OCI-LY3 (cell line): ENCODE results near the gene NAV2.

Experiments
- EZH2phosphoT487 ChIP-seq: fragments of 200-600 bp; shearing (Covaris generic); IDR thresholded peaks from 2 replicates; pipeline ENCODE4 v1.6.1; 2018; ENCODE audit warnings: antibody characterized with exemption, mixed run types, low read depth
- TF ChIP-seq, protein P1 (sequence below): fragments of 200-600, 300-600 bp; sonication (generic); IDR thresholded peaks from 2 replicates; pipeline ENCODE4 v1.5.1; 2014; ENCODE audit warnings: antibody characterized with exemption, low read length, low read depth

DNA sequence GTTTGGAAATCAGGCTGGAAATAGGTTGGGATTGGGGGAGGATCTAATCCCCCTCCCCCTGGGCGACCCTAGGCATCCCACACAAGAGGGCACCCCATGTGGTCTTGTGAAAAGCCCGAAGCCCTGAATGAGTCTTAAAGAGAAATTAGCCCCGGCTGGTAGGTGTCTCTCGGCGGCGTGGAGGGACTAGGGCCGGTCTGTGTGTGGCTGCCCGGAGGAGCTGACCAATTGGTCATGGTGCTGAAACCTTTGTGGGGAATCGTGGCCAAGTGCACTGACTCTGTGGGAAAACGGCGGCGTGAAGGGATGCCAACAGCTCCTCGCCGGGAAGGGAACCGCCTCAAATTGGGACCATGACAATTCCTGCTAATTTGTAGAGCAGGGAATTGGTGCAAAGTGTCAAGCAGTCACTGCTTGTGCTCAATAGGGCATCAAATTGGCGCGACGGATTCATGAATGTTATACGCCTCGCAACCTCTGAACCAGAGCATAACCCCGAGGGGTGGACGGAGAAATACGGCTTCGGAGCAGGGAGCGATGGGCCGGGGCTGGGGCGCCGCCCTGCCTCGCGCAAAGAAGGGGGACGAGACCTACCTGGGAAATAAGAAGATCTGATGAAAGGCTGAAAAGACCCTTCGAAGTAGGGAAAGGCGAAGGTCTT, 446.1 kb downstream of the NAV2 start:
- TF ChIP-seq, protein P1, sequence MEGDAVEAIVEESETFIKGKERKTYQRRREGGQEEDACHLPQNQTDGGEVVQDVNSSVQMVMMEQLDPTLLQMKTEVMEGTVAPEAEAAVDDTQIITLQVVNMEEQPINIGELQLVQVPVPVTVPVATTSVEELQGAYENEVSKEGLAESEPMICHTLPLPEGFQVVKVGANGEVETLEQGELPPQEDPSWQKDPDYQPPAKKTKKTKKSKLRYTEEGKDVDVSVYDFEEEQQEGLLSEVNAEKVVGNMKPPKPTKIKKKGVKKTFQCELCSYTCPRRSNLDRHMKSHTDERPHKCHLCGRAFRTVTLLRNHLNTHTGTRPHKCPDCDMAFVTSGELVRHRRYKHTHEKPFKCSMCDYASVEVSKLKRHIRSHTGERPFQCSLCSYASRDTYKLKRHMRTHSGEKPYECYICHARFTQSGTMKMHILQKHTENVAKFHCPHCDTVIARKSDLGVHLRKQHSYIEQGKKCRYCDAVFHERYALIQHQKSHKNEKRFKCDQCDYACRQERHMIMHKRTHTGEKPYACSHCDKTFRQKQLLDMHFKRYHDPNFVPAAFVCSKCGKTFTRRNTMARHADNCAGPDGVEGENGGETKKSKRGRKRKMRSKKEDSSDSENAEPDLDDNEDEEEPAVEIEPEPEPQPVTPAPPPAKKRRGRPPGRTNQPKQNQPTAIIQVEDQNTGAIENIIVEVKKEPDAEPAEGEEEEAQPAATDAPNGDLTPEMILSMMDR, result no peak
- TF ChIP-seq EZH2phosphoT487, result no peak
